Panc1 (cell line): ENCODE data around the gene CCDC57.

Source experiments
- POLR2AphosphoS5 ChIP-seq: IDR thresholded peaks from 2 replicates; pipeline ENCODE4 v1.6.1; 2012; ENCODE audit warnings: mild to moderate bottlenecking, low read depth, low read length, moderate library complexity
- SIN3A ChIP-seq: IDR thresholded peaks from 2 replicates; pipeline ENCODE4 v1.6.1; 2012; ENCODE audit warnings: low read depth, mild to moderate bottlenecking, low read length, moderate library complexity, borderline replicate concordance; ENCODE audit not compliant: insufficient read depth
- TCF7L2 ChIP-seq: IDR thresholded peaks from 2 replicates; pipeline ENCODE4 v1.6.1; 2011; ENCODE audit warnings: mild to moderate bottlenecking, low read depth, low read length, inconsistent platforms
- TF ChIP-seq, protein P1 (sequence below): fragments of 450-650 bp; IDR thresholded peaks from 2 replicates; pipeline ENCODE4 v1.5.1; 2017; ENCODE audit warnings: mild to moderate bottlenecking
- TF ChIP-seq, protein P2 (sequence below), 2 experiments: IDR thresholded peaks; 2 replicates each; pipeline ENCODE4 v1.6.1; 2011 to 2012; ENCODE audit warnings: low read depth in 2 of 2, control low read depth in 1 of 2, low read length in 1 of 2, mild to moderate bottlenecking in 1 of 2, moderate library complexity in 1 of 2; ENCODE audit not compliant: insufficient read depth in 1 of 2

DNA sequence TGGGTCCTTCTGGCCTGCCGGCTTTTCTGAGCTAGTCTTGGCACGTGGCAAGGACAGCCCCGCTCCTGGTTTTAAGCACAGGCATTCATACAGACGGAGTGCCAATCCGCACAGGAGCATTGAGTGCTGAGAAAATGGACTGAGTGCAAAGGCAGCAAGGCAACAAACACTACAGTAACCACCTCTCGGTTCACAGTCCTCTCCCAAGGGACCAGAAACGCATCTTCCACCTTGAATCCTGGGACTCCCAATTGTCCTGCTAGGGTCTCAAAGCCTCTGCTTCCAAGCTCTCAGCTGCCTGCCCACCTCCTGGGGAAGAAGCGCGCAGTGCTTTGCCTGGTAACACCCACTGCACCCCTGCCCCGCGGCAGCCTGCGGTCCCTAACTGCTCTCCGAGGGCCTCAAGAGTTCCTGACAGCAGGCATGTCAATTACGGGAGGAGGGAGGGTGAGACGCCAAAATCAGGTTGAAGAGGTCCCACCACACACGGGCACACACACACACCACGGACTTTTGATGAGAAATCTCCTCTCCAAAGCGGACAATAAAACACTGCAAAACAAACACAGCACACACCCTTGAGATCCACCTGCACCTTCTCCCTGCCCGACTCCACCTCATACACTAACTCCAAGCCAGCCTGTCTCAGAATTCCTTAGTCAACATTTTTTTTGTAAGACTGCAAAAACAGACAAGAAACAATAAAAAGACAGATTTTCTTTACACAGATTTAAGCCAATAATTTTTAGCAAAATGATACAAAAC is 31.2 kb upstream of the CCDC57 start:
- TF ChIP-seq, protein P1, sequence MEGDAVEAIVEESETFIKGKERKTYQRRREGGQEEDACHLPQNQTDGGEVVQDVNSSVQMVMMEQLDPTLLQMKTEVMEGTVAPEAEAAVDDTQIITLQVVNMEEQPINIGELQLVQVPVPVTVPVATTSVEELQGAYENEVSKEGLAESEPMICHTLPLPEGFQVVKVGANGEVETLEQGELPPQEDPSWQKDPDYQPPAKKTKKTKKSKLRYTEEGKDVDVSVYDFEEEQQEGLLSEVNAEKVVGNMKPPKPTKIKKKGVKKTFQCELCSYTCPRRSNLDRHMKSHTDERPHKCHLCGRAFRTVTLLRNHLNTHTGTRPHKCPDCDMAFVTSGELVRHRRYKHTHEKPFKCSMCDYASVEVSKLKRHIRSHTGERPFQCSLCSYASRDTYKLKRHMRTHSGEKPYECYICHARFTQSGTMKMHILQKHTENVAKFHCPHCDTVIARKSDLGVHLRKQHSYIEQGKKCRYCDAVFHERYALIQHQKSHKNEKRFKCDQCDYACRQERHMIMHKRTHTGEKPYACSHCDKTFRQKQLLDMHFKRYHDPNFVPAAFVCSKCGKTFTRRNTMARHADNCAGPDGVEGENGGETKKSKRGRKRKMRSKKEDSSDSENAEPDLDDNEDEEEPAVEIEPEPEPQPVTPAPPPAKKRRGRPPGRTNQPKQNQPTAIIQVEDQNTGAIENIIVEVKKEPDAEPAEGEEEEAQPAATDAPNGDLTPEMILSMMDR: no peak
- TF ChIP-seq POLR2AphosphoS5 (peak; percentile 50; the same call in 1 of the 2 replicates), TCF7L2 (no peak), SIN3A (no peak)
- TF ChIP-seq, protein P2, sequence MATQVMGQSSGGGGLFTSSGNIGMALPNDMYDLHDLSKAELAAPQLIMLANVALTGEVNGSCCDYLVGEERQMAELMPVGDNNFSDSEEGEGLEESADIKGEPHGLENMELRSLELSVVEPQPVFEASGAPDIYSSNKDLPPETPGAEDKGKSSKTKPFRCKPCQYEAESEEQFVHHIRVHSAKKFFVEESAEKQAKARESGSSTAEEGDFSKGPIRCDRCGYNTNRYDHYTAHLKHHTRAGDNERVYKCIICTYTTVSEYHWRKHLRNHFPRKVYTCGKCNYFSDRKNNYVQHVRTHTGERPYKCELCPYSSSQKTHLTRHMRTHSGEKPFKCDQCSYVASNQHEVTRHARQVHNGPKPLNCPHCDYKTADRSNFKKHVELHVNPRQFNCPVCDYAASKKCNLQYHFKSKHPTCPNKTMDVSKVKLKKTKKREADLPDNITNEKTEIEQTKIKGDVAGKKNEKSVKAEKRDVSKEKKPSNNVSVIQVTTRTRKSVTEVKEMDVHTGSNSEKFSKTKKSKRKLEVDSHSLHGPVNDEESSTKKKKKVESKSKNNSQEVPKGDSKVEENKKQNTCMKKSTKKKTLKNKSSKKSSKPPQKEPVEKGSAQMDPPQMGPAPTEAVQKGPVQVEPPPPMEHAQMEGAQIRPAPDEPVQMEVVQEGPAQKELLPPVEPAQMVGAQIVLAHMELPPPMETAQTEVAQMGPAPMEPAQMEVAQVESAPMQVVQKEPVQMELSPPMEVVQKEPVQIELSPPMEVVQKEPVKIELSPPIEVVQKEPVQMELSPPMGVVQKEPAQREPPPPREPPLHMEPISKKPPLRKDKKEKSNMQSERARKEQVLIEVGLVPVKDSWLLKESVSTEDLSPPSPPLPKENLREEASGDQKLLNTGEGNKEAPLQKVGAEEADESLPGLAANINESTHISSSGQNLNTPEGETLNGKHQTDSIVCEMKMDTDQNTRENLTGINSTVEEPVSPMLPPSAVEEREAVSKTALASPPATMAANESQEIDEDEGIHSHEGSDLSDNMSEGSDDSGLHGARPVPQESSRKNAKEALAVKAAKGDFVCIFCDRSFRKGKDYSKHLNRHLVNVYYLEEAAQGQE (IDR thresholded peaks at IDR 0.05; ENCODE audit: insufficient read depth in 1 of 2, low read depth in 2 of 2, low read length in 1 of 2): no peak
